Effector memory CD4-positive, alpha-beta T cell (primary cell): ENCODE data around the gene URB2.

Experiments used
- DNase-seq, 3 donors: peaks; one replicate each; pipeline ENCODE4 v3.0.0-alpha.2; 2020
- H3K27ac ChIP-seq: 2 replicates; pipeline ENCODE4 v1.7.0; 2013; ENCODE audit warnings: mild to moderate bottlenecking, low read length, moderate library complexity; ENCODE audit not compliant: insufficient read depth, poor library complexity, severe bottlenecking
- H3K27me3 ChIP-seq: replicated peaks from 2 replicates; pipeline ENCODE4 v1.7.0; 2013; ENCODE audit warnings: mild to moderate bottlenecking, low read length; ENCODE audit not compliant: insufficient read depth, control insufficient read depth, poor library complexity, severe bottlenecking
- H3K36me3 ChIP-seq: 2 replicates; pipeline ENCODE4 v1.7.0; 2013; ENCODE audit warnings: mild to moderate bottlenecking, low read length, moderate library complexity; ENCODE audit not compliant: control insufficient read depth, insufficient read depth
- H3K4me1 ChIP-seq: 2 replicates; pipeline ENCODE4 v1.7.0; 2013; ENCODE audit warnings: low read length, mild to moderate bottlenecking; ENCODE audit not compliant: control insufficient read depth, insufficient read depth, poor library complexity, severe bottlenecking
- H3K4me3 ChIP-seq: 2 replicates; pipeline ENCODE4 v1.7.0; 2013; ENCODE audit warnings: low read length, low read depth, mild to moderate bottlenecking; ENCODE audit not compliant: insufficient read depth, poor library complexity, severe bottlenecking
- H3K9me3 ChIP-seq: 2 replicates; pipeline ENCODE4 v1.7.0; 2013; ENCODE audit warnings: mild to moderate bottlenecking, low read length, moderate library complexity; ENCODE audit not compliant: control insufficient read depth

The URB2 gene

DNA sequence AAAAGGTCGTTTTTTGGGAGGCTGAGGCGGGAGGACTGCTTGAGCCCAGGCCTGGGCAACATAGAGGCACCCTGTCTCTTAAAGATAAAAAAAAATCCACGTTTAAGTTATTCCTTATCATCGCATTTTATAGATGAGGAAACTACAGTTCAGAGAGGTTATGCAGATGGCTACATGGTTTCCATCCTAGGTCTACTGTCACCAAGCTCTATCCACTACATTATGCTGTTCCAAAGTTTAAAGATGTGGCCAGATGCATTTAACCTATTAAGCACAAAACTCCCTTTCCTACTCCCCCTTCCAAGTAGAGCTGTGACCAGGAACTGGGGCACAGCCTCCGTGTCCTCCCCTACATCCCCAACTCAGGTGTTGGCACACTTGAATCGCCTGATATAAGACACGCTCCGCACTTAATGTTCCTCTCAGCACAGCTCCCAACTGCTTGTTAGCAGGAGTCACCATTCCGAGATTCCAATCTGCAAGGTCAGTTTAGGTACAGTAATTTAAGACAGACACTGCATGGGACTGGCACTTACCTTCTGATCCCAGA, 1.5 kb upstream of the URB2 start:
- Histone ChIP-seq H3K4me1 (peaks cover 8% of the 10 kb centered on the region), H3K4me3 (peak overlapping the region; percentile 64), H3K27me3 (no peaks in the 10 kb centered on the region), H3K36me3 (no peaks in the 10 kb centered on the region), H3K27ac (no peak overlapping the region), H3K9me3 (no peaks in the 10 kb centered on the region)
- DNase-seq: no peak

DNA sequence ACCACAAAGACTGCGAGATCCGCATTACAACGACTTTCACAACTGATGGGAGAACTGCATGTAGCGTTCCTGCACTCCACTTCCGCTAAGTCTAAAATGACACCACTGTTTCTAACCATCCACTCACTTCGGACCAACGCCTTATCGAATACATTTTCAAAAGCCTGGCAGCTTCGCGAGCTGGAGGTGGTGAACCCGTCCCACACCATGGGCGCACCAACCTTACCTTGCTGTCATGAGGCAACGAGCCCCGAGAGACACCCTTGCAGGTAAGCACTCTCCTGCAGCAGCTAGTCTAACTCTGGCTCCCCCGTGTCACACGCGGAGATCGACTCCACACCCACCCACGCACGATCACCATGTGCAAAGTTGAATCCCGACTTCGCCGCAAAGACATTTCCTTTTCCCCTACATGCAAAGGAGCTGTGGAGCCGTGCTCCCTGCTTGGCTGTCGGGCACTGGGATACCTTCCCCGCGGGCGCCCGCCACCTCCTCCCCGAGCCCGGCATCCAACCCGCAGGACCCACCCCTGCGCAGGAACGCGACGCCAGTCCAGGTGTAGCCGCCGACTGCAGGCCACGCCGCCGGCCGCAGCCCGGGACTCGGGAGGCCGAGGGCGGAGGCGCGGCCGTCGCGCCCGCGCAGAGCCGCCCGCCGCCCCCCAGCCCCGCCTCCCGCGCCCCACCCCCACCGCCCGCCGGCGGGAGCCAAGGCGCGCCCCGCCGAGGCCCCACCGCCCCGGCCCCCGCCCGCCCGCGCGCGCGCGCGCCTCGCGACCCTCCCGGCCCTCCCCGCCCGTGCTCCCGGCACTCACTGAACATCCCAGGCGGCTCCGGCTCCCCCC, 754 bp upstream of the URB2 start:
- no peaks in the 10 kb centered on the region for H3K9me3 ChIP-seq
- H3K4me1 ChIP-seq: peaks cover 8% of the 10 kb centered on the region
- H3K36me3 ChIP-seq: no peaks in the 10 kb centered on the region
- H3K4me3 ChIP-seq: peak overlapping the region; percentile 64
- DNase-seq: peak; percentile 19 to 34 (median 23)
- H3K27ac ChIP-seq: peak overlapping the region; percentile 65
- H3K27me3 ChIP-seq: no peaks in the 10 kb centered on the region

DNA sequence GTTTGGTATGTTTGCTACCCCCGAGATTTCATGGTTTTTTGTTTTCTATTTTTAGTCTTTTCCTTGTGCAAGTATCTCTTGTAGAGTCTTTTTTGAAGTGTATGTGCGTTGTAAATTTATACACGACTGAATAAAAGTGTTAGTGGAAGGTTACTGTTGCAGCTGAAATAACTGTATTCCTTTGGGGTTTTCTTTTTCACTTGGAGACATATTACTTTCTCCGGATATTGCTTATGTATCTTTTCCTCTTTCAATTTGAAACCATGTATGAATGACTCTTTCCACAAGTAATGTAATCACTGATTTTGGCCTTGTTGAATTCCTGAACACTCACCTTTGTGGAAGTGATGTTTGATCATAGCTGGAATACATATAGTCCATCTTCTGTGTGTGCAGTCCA, 956 bp downstream of the URB2 start:
- DNase-seq: no peak
- Histone ChIP-seq H3K27me3 (no peaks in the 10 kb centered on the region), H3K4me1 (peaks cover 8% of the 10 kb centered on the region), H3K4me3 (peak overlapping the region; percentile 83), H3K36me3 (no peaks in the 10 kb centered on the region), H3K9me3 (no peaks in the 10 kb centered on the region), H3K27ac (no peak overlapping the region)

GRCh38 chr1:229629261-229629660, 3.2 kb downstream of the URB2 start:
- no peak overlapping the region for H3K4me3 ChIP-seq
- peaks cover 4% of the 10 kb centered on the region for H3K36me3 ChIP-seq
- no peak overlapping the region for H3K27ac ChIP-seq
- H3K27me3 ChIP-seq: no peaks in the 10 kb centered on the region
- no peaks in the 10 kb centered on the region for H3K9me3 ChIP-seq
- no peak for DNase-seq
- peaks cover 8% of the 10 kb centered on the region for H3K4me1 ChIP-seq

- H3K9me3 ChIP-seq: no peaks in the 10 kb centered on the region
- H3K4me3 ChIP-seq: no peak overlapping the region
- H3K27ac ChIP-seq: no peak overlapping the region
- H3K36me3 ChIP-seq: peaks cover 21% of the 10 kb centered on the region
- no peak for DNase-seq
- H3K4me1 ChIP-seq: no peaks in the 10 kb centered on the region
- H3K27me3 ChIP-seq: no peaks in the 10 kb centered on the region
These were observed 5.1 kb downstream of the URB2 start for GRCh38 chr1:229631148-229631547.

DNA sequence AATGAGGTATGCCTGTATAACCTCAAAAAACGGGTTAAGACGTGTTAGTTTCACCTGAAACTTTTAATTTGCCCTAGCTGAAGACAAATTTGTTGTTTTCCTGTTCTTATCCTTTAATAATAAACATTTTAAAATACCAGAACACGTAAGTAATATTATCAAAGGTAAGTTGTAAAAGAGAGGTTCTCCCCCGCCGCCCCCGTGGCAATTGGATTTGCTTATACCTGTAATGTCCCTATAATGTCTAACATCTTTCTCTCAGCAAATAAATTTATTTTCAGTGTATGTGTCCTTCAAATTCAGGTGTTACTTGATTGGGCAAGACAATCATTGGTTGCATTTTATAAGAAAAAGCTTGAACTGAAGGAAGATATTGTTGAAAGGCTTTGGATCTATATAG, 5.9 kb downstream of the URB2 start:
- Histone ChIP-seq H3K36me3 (peaks cover 30% of the 10 kb centered on the region), H3K4me3 (no peak overlapping the region), H3K4me1 (no peaks in the 10 kb centered on the region), H3K27ac (no peak overlapping the region), H3K27me3 (no peaks in the 10 kb centered on the region), H3K9me3 (no peaks in the 10 kb centered on the region)
- no peak for DNase-seq

- Histone ChIP-seq H3K27me3 (no peaks in the 10 kb centered on the region), H3K27ac (no peak overlapping the region), H3K4me3 (no peak overlapping the region), H3K9me3 (no peaks in the 10 kb centered on the region), H3K4me1 (no peaks in the 10 kb centered on the region), H3K36me3 (peaks cover 43% of the 10 kb centered on the region)
- no peak for DNase-seq
These were observed 10.0 kb downstream of the URB2 start for GRCh38 chr1:229636042-229636441.

GRCh38 chr1:229637746-229638145, 11.7 kb downstream of the URB2 start:
- Histone ChIP-seq H3K27ac (no peak overlapping the region), H3K4me3 (no peak overlapping the region), H3K4me1 (no peaks in the 10 kb centered on the region), H3K27me3 (no peaks in the 10 kb centered on the region), H3K9me3 (no peaks in the 10 kb centered on the region), H3K36me3 (peaks cover 43% of the 10 kb centered on the region)
- DNase-seq: no peak

DNA sequence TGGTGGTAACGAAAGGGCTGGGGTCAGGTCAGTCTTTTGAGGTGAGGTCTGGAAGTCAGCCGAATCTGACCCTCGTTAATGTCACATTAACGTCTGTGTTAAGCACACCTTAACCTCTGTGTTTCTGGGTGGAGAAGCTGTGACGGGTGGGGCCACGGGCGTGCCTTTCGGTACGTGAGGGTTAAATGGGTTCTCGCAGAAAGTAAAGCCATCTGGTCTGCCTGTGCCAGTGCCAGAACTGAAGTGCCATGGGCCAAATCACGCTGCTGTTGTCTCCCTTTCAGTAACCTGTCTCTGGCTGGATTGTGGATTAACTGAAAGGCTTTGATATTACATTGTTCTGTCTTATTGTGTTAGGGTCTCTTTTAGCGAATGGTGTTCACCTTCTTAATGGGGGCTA, 14.4 kb downstream of the URB2 start:
- peaks cover 46% of the 10 kb centered on the region for H3K36me3 ChIP-seq
- H3K27me3 ChIP-seq: no peaks in the 10 kb centered on the region
- DNase-seq: no peak
- H3K4me1 ChIP-seq: no peaks in the 10 kb centered on the region
- no peak overlapping the region for H3K27ac ChIP-seq
- H3K9me3 ChIP-seq: no peaks in the 10 kb centered on the region
- no peak overlapping the region for H3K4me3 ChIP-seq

GRCh38 chr1:229641306-229641705, 15.3 kb downstream of the URB2 start:
- Histone ChIP-seq H3K4me1 (no peaks in the 10 kb centered on the region), H3K27ac (no peak overlapping the region), H3K4me3 (no peak overlapping the region), H3K36me3 (peaks cover 45% of the 10 kb centered on the region), H3K27me3 (no peaks in the 10 kb centered on the region), H3K9me3 (no peaks in the 10 kb centered on the region)
- no peak for DNase-seq
